GM10248 (cell line): ENCODE results near the gene RIN3.
"Not testable (repeated sequence)": the region's sequence is repeated elsewhere in the genome, so short reads cannot be mapped to it uniquely, and the experiment has no call there.

Experiments
- CTCF ChIA-PET: fragments of 300-600 bp; sonication (Branson Sonifier 250); formaldehyde crosslinking; extraction: SDS; loops from one replicate; lab custom pipeline; 2021; ENCODE audit warnings: antibody characterized with exemption; lab: Yijun Ruan, JAX
- POLR2A ChIA-PET: fragments of 350-650 bp; sonication (Branson Sonifier 250); formaldehyde crosslinking; extraction: SDS; loops from one replicate; lab custom pipeline; 2020; ENCODE audit warnings: antibody characterized with exemption; lab: Yijun Ruan, JAX
- DNase-seq: peaks from one replicate; pipeline ENCODE4 v3.0.0; 2012; ENCODE audit errors: extremely low spot score
- TF ChIP-seq, protein P1 (sequence below): IDR thresholded peaks from 2 replicates; pipeline ENCODE4 v1.5.1; 2012; ENCODE audit warnings: mild to moderate bottlenecking, low read depth; ENCODE audit errors: extremely low read depth, missing control alignments, control extremely low read depth

The RIN3 gene

DNA sequence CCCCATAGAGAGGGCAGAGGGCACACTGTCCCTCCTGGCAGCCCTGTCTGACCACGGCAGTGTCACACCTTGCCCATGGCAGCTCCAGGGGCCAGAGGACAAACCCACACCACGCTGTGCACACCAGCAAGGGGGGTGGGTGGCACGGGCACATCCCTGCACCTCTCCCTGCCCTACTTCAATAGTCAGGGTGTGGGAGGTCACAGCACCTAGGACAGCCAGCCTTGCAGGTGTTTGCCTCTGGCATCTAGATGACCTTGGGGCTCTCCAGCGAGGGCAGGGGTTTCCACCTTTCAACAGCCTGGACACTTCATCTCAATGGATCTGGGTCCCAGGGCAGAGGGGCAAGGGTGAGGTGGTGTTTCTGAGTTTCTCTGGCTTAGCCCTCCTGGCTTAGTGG lies 165.7 kb downstream of the RIN3 start:
- TF ChIP-seq, protein P1, sequence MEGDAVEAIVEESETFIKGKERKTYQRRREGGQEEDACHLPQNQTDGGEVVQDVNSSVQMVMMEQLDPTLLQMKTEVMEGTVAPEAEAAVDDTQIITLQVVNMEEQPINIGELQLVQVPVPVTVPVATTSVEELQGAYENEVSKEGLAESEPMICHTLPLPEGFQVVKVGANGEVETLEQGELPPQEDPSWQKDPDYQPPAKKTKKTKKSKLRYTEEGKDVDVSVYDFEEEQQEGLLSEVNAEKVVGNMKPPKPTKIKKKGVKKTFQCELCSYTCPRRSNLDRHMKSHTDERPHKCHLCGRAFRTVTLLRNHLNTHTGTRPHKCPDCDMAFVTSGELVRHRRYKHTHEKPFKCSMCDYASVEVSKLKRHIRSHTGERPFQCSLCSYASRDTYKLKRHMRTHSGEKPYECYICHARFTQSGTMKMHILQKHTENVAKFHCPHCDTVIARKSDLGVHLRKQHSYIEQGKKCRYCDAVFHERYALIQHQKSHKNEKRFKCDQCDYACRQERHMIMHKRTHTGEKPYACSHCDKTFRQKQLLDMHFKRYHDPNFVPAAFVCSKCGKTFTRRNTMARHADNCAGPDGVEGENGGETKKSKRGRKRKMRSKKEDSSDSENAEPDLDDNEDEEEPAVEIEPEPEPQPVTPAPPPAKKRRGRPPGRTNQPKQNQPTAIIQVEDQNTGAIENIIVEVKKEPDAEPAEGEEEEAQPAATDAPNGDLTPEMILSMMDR, result no peak
- CTCF ChIA-PET, result interaction anchor here (3.1 to 5.4 kb wide), 3 partner anchors 11 to 84 kb away, joined by 10 to 32 read pairs (median 16); no protein-coding TSS in a partner anchor
- DNase-seq, result no peak
- POLR2A ChIA-PET, result no interaction called here

DNA sequence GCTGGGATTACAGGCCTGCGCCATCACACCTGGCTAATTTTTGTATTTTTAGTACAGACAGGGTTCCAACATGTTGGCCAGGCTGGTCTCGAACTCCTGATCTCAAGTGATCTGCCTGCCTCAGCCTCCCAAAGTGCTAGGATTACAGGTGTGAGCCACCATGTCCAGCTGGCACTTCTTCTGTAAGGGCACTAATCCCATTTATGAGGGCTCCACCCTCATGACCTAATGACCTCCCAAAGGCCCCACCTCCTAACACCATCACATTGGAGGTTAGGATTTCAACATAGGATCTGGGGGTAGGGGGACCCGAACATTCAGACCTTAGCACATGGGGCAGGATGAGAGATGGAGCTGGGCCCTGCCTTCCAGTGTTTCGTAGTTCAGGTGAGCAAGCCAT lies 166.7 kb downstream of the RIN3 start:
- DNase-seq, POLR2A ChIA-PET: not testable (repeated sequence)
- CTCF ChIA-PET, result interaction anchor here (0.8 to 5.4 kb wide), 16 partner anchors 10 to 222 kb away, joined by 3 to 32 read pairs (median 5); no protein-coding TSS in a partner anchor

DNA sequence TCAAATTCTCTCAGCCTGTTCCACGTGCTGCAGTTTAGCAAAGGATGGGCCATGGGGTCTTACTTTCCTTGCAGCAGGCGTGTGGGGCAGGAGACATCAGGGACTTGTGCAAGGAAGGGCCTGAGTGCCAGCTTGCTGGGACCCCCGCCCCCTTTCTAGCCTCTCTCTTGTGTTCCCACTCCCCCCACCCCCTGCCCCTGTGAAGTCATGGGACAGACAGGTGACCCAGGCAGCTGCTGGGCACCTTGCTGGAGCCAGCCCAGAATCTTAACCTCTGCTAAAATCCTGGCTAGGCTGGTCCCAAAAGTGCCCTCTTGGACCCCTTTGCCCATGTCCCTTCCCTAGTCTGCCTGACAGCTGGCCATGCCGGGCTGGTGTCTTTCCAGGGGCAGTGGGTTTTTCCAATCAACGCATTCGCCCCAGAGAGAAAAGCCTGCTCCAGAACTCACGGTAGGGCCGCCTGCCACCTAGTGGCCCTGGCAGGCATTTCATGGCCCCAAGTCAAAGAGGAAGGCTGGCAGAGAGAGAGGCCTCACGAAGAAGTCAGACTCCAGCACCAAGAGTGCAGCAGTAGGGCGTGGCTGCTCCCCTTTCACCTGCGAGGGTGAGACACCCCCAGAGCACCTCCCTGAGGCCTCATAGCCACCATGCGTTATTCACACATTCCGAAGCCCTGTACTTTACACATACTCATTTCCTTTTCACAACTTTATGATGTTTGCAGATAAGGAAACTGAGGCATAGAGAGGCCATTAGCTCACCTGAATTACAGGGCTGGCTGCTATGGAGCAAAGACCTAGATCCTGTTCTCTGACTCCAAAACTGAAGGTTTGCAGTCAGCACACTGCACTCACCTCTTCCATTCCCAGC lies 167.4 kb downstream of the RIN3 start:
- CTCF ChIA-PET, result interaction anchor here (0.8 to 5.4 kb wide), 24 partner anchors 10 to 329 kb away, joined by 3 to 32 read pairs (median 4); no protein-coding TSS in a partner anchor
- TF ChIP-seq, protein P1, result peak; percentile 92
- POLR2A ChIA-PET, result no interaction called here
- DNase-seq, result peak; percentile 81

DNA sequence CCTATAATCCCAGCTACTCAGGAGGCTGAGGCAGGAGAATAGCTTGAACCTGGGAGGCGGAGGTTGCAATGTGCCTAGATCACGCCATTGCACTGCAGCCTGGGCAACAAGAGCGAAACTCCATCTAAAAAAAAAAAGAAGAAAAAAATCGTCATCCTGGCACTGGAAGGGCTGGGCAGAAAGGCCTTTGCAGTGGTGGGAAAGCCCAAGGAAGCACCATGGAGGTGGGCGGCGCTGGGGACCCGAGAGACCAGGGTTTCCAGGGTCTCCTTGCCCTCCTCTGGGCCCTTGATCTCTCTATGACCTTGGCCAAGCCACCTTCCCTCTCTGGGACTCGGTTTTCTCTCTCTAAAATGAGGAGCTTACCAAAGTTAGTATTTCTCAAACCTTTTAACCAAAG lies 169.5 kb downstream of the RIN3 start:
- POLR2A ChIA-PET, result no interaction called here
- CTCF ChIA-PET, result interaction anchor here (0.9 to 5.4 kb wide), 8 partner anchors 13 to 167 kb away, joined by 3 to 16 read pairs (median 4); no protein-coding TSS in a partner anchor
- TF ChIP-seq, protein P1, result no peak
- DNase-seq, result no peak

DNA sequence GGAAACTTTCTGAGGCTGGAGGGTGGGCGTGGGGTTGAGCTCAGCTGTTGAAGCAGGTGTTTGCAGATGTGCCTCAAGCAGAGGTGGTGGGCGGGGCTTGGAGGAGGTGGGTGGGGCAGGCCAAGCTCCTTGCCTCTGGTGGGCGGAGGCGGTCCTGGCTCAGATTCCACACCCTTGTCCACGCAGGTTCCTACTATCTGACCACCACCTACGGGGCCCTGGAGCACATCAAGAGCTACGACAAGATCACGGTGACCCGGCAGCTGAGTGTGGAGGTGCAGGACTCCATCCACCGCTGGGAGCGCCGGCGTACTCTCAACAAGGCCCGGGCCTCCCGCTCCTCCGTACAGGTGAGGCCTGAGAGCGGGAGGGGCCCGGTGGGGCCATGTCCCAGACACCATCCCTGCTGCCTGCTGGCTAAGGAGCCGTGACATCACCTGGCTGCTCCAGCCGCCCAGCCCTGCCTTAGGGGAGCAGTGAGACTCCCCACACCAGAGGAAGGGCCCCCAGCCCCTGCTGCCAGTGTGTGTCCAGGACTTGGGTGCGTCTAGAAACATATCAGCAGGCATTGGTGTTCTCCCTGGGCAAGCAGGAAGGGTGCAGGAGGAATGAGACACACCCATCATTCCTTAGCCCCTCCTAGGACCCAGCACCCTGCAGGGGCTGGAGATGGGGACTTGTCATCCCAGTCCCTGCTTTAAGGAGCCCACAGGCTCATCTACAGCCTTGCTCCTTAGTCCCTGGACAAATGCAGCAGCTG lies 171.4 kb downstream of the RIN3 start:
- TF ChIP-seq, protein P1, result no peak
- no peak for DNase-seq
- CTCF ChIA-PET, result interaction anchor here (1.1 to 2.7 kb wide), 3 partner anchors 10 to 562 kb away, joined by 3 to 8 read pairs (median 4); no protein-coding TSS in a partner anchor
- POLR2A ChIA-PET, result interaction anchor here (0.7 kb wide), 1 partner anchor 87 kb away, joined by 3 read pairs; no protein-coding TSS in a partner anchor

DNA sequence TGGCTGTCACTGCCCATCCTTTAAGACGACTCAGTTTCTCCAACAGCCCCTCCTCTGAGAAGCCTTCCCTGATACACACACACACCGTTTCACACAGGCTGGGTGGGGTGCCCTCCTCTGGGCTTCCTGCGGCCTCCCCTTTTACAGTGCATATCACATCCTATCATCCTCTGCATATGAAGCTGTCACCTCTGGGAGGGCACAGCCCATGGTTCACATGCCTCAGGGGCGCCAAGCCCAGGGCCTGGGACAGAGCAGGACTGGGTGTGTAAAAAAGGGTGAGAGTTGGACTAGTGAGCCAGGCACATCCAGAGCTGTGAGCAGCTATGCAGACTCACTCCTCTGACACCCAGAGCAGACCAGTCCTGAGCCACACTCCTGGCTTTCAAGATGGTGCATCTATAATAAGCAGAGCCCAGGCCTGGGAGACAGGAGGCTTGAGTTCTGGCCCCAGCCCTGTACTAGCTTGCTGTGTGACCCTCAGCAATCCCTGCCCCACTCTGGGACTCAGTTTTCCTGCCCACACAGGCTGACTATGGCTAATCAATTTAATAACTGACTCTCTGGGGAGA lies 172.3 kb downstream of the RIN3 start:
- no peak for DNase-seq
- TF ChIP-seq, protein P1, result no peak
- ChIA-PET CTCF (interaction anchor here (0.7 to 2.7 kb wide), 5 partner anchors 9 to 563 kb away, joined by 3 to 8 read pairs (median 3); no protein-coding TSS in a partner anchor), POLR2A (no interaction called here)
